ENCODE results near the gene BTNL8. TPM values are rescaled to one million over a fixed set of nuclear protein-coding genes. Genes with fewer than 3 reads are reported as not detected.

The BTNL8 gene
- total and polyA plus RNA-seq, 2 experiments from 2014 or later = not detected

- Histone ChIP-seq H3K79me2 (ENCODE audit: insufficient read depth) (no peaks in the 10 kb centered on the region), H3K9me2 (ENCODE audit: insufficient read depth) (no peaks in the 10 kb centered on the region), H3K9me3 (ENCODE audit: low read depth) (no peaks in the 10 kb centered on the region), H3K4me1 (ENCODE audit: insufficient read depth) (no peaks in the 10 kb centered on the region), H4K20me1 (ENCODE audit: insufficient read depth) (no peaks in the 10 kb centered on the region), H3F3A (ENCODE audit: insufficient read depth) (no peaks in the 10 kb centered on the region), H3K4me3 (no peak overlapping the region), H3K4me2 (ENCODE audit: unreplicated experiment) (no peak overlapping the region), H2AFZ (no peak overlapping the region), H3K27ac (no peak overlapping the region), H3K27me3 (replicated peaks; ENCODE audit: insufficient read depth) (peaks cover 3% of the 10 kb centered on the region; the same call in 1 of the 2 replicates), H3K36me3 (ENCODE audit: low read depth) (no peaks in the 10 kb centered on the region), H3K9ac (no peak overlapping the region)
- DNase-seq = peak; percentile 4
- TF ChIP-seq EZH2phosphoT487 (IDR thresholded peaks at IDR 0.05; ENCODE audit: insufficient read depth, low read depth) (no peak), EZH2 (IDR thresholded peaks at IDR 0.05; ENCODE audit: insufficient read depth, poor library complexity, severe bottlenecking) (no peak)
- in situ Hi-C loops (cut with MboI) = no loop called here
- 59% methylated on average over 5 of the region's 5 CpGs for WGBS, 2 experiments (ENCODE audit: low coverage in 1 of 2, low lambda C conversion rate in 2 of 2, missing lambda C conversion rate in 2 of 2)
Observed at GRCh38 chr5:180910735-180911134, 11.8 kb downstream of the BTNL8 start.

DNA sequence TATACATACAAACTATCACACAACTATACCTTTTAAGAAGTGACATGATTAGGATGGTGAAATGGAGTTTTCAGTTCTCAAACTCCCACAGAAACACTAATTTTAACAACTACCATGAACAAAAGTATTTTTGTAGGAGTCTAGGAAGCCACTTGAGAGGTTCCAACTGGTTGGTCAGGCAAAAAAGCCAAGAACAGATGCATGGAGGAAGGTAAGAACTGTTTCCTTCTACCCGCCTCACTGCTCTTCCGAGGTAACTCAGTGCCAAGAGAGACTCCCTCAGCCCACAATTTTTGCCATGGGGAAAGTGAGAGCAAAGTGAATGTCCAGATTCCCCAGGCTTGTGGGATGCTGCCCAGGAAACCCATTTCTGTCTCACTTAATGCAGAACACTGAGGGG, 15.7 kb downstream of the BTNL8 start:
- Histone ChIP-seq H3K9me2 (ENCODE audit: insufficient read depth) (no peaks in the 10 kb centered on the region), H4K20me1 (ENCODE audit: insufficient read depth) (no peaks in the 10 kb centered on the region), H3K4me1 (ENCODE audit: insufficient read depth) (no peaks in the 10 kb centered on the region), H3K27ac (no peak overlapping the region), H3K4me2 (ENCODE audit: unreplicated experiment) (no peak overlapping the region), H3K9me3 (ENCODE audit: low read depth) (no peaks in the 10 kb centered on the region), H3F3A (ENCODE audit: insufficient read depth) (no peaks in the 10 kb centered on the region), H3K36me3 (ENCODE audit: low read depth) (no peaks in the 10 kb centered on the region), H2AFZ (no peak overlapping the region), H3K27me3 (replicated peaks; ENCODE audit: insufficient read depth) (no peaks in the 10 kb centered on the region), H3K79me2 (ENCODE audit: insufficient read depth) (no peaks in the 10 kb centered on the region), H3K4me3 (no peak overlapping the region), H3K9ac (no peak overlapping the region)
- no peak for DNase-seq
- in situ Hi-C loops (cut with MboI) = no loop called here
- 6 to 19% methylated on average over 2 of the region's 2 CpGs for WGBS, 2 experiments (ENCODE audit: low coverage in 1 of 2, low lambda C conversion rate in 2 of 2, missing lambda C conversion rate in 2 of 2)
- TF ChIP-seq EZH2 (IDR thresholded peaks at IDR 0.05; ENCODE audit: insufficient read depth, poor library complexity, severe bottlenecking) = no peak
- no peak for TF ChIP-seq EZH2phosphoT487 (IDR thresholded peaks at IDR 0.05; ENCODE audit: insufficient read depth, low read depth)

GRCh38 chr5:180915924-180916323, 17.0 kb downstream of the BTNL8 start:
- no peak for DNase-seq
- no peaks in the 10 kb centered on the region for H3K79me2 ChIP-seq (ENCODE audit: insufficient read depth)
- in situ Hi-C loops (cut with MboI) = no loop called here
- H3K4me3 ChIP-seq = no peak overlapping the region
- no peaks in the 10 kb centered on the region for H3K9me3 ChIP-seq (ENCODE audit: low read depth)
- no peaks in the 10 kb centered on the region for H3K36me3 ChIP-seq (ENCODE audit: low read depth)
- no peak for TF ChIP-seq EZH2 (IDR thresholded peaks at IDR 0.05; ENCODE audit: insufficient read depth, poor library complexity, severe bottlenecking)
- no peak for TF ChIP-seq EZH2phosphoT487 (IDR thresholded peaks at IDR 0.05; ENCODE audit: insufficient read depth, low read depth)
- WGBS, 2 experiments (ENCODE audit: low coverage in 1 of 2, low lambda C conversion rate in 2 of 2, missing lambda C conversion rate in 2 of 2) = 10 to 11% methylated on average over 3 of the region's 3 CpGs
- no peaks in the 10 kb centered on the region for H3K9me2 ChIP-seq (ENCODE audit: insufficient read depth)
- H3K4me2 ChIP-seq (ENCODE audit: unreplicated experiment) = no peak overlapping the region
- H3K27ac ChIP-seq = no peak overlapping the region
- H3K27me3 ChIP-seq (replicated peaks; ENCODE audit: insufficient read depth) = no peaks in the 10 kb centered on the region
- no peak overlapping the region for H3K9ac ChIP-seq
- H3K4me1 ChIP-seq (ENCODE audit: insufficient read depth) = no peaks in the 10 kb centered on the region
- no peaks in the 10 kb centered on the region for H3F3A ChIP-seq (ENCODE audit: insufficient read depth)
- no peak overlapping the region for H2AFZ ChIP-seq
- H4K20me1 ChIP-seq (ENCODE audit: insufficient read depth) = no peaks in the 10 kb centered on the region

GRCh38 chr5:180918380-180918779, 19.4 kb downstream of the BTNL8 start:
- no peak overlapping the region for H3K4me2 ChIP-seq (ENCODE audit: unreplicated experiment)

GRCh38 chr5:180920710-180921109, 21.8 kb downstream of the BTNL8 start:
- H3K9me3 ChIP-seq (ENCODE audit: low read depth) = no peaks in the 10 kb centered on the region
- H3K79me2 ChIP-seq (ENCODE audit: insufficient read depth) = no peaks in the 10 kb centered on the region
- H3K9me2 ChIP-seq (ENCODE audit: insufficient read depth) = no peaks in the 10 kb centered on the region
- no peak overlapping the region for H2AFZ ChIP-seq
- H3K9ac ChIP-seq = no peak overlapping the region
- DNase-seq = no peak
- H3K4me3 ChIP-seq = no peak overlapping the region
- H4K20me1 ChIP-seq (ENCODE audit: insufficient read depth) = no peaks in the 10 kb centered on the region
- TF ChIP-seq EZH2 (IDR thresholded peaks at IDR 0.05; ENCODE audit: insufficient read depth, poor library complexity, severe bottlenecking) = no peak
- TF ChIP-seq EZH2phosphoT487 (IDR thresholded peaks at IDR 0.05; ENCODE audit: insufficient read depth, low read depth) = no peak
- H3K36me3 ChIP-seq (ENCODE audit: low read depth) = no peaks in the 10 kb centered on the region
- H3K27ac ChIP-seq = no peak overlapping the region
- no peak overlapping the region for H3K4me2 ChIP-seq (ENCODE audit: unreplicated experiment)
- H3K27me3 ChIP-seq (replicated peaks; ENCODE audit: insufficient read depth) = no peaks in the 10 kb centered on the region
- H3F3A ChIP-seq (ENCODE audit: insufficient read depth) = no peaks in the 10 kb centered on the region
- no peaks in the 10 kb centered on the region for H3K4me1 ChIP-seq (ENCODE audit: insufficient read depth)
- in situ Hi-C loops (cut with MboI) = no loop called here

More at GRCh38 chr5:180918380-180918779, 19.4 kb downstream of the BTNL8 start:
- WGBS, 2 experiments (ENCODE audit: low coverage in 1 of 2, low lambda C conversion rate in 2 of 2, missing lambda C conversion rate in 2 of 2) = 28 to 30% methylated on average over 1 of the region's 1 CpG
- Histone ChIP-seq H3F3A (ENCODE audit: insufficient read depth) (no peaks in the 10 kb centered on the region), H3K36me3 (ENCODE audit: low read depth) (no peaks in the 10 kb centered on the region), H3K9me3 (ENCODE audit: low read depth) (no peaks in the 10 kb centered on the region), H3K9me2 (ENCODE audit: insufficient read depth) (no peaks in the 10 kb centered on the region), H3K27ac (no peak overlapping the region), H3K4me1 (ENCODE audit: insufficient read depth) (no peaks in the 10 kb centered on the region), H3K27me3 (replicated peaks; ENCODE audit: insufficient read depth) (no peaks in the 10 kb centered on the region), H4K20me1 (ENCODE audit: insufficient read depth) (no peaks in the 10 kb centered on the region), H3K4me3 (no peak overlapping the region), H3K9ac (no peak overlapping the region), H3K79me2 (ENCODE audit: insufficient read depth) (no peaks in the 10 kb centered on the region), H2AFZ (no peak overlapping the region)
- no peak for DNase-seq
- TF ChIP-seq EZH2phosphoT487 (IDR thresholded peaks at IDR 0.05; ENCODE audit: insufficient read depth, low read depth) = no peak
- TF ChIP-seq EZH2 (IDR thresholded peaks at IDR 0.05; ENCODE audit: insufficient read depth, poor library complexity, severe bottlenecking) = no peak
- in situ Hi-C loops (cut with MboI) = no loop called here
